UCSD-AML1 (cell line): ENCODE results near the gene BANF2.
"Not testable (repeated sequence)": the region's sequence is repeated elsewhere in the genome, so short reads cannot be mapped to it uniquely, and the experiment has no call there.

ENCODE experiments used
- DNase-seq: peaks from one replicate; lab custom pipeline; 2025; ENCODE audit not compliant: unreplicated experiment; lab: John Stamatoyannopoulos, UW

BANF2 gene

GRCh38 chr20:17682103-17682888 is 17.5 kb upstream of the BANF2 start, which contains the start of gene RRBP1:
Gene RRBP1 (minus strand): TSS chr20:17682242. CDS start chr20:17660507, 21,735 bp downstream.
- peak; percentile 98 for DNase-seq

- DNase-seq, result no peak
Observed at GRCh38 chr20:17682889-17683198, 16.9 kb upstream of the BANF2 start.

GRCh38 chr20:17683218-17684076 is 16.3 kb upstream of the BANF2 start:
- DNase-seq, result no peak

- DNase-seq, result no peak
Observed at GRCh38 chr20:17684077-17684888, 15.5 kb upstream of the BANF2 start.

- no peak for DNase-seq
Observed at GRCh38 chr20:17685168-17685567, 14.6 kb upstream of the BANF2 start.

- DNase-seq, result no peak
Observed at GRCh38 chr20:17687800-17688199, 12.0 kb upstream of the BANF2 start.

- no peak for DNase-seq
Observed at GRCh38 chr20:17688965-17689364, 10.8 kb upstream of the BANF2 start.

GRCh38 chr20:17690144-17690543 is 9.6 kb upstream of the BANF2 start:
- DNase-seq, result no peak

- DNase-seq, result no peak
Observed at GRCh38 chr20:17691758-17692157, 8.0 kb upstream of the BANF2 start.

- no peak for DNase-seq
Observed at GRCh38 chr20:17693444-17694001, 6.2 kb upstream of the BANF2 start.

- DNase-seq, result no peak
Observed at GRCh38 chr20:17694767-17695166, 5.0 kb upstream of the BANF2 start.

- no peak for DNase-seq
Observed at GRCh38 chr20:17696287-17696686, 3.5 kb upstream of the BANF2 start.

GRCh38 chr20:17697171-17697570 is 2.6 kb upstream of the BANF2 start:
- no peak for DNase-seq

- no peak for DNase-seq
Observed at GRCh38 chr20:17698384-17698783, 1.4 kb upstream of the BANF2 start.

- no peak for DNase-seq
Observed at GRCh38 chr20:17700637-17701036, 871 bp downstream of the BANF2 start.

- DNase-seq, result no peak
Observed at GRCh38 chr20:17701826-17702225, 2.1 kb downstream of the BANF2 start.

- no peak for DNase-seq
Observed at GRCh38 chr20:17704589-17705317, 5.0 kb downstream of the BANF2 start.

GRCh38 chr20:17705916-17706315 is 6.2 kb downstream of the BANF2 start:
- no peak for DNase-seq

GRCh38 chr20:17706632-17707031 is 6.9 kb downstream of the BANF2 start:
- DNase-seq, result no peak

GRCh38 chr20:17707951-17708350 is 8.2 kb downstream of the BANF2 start:
- DNase-seq, result not testable (repeated sequence)
